LNCAP (cell line): Measurements from ENCODE around the gene KRT31.
"Not testable (repeated sequence)": the region's sequence is repeated elsewhere in the genome, so short reads cannot be mapped to it uniquely, and the experiment has no call there.

Experiments
- TF ChIP-seq, protein P1 (sequence below): fragments of 450-650 bp; IDR thresholded peaks from 2 replicates; pipeline ENCODE4 v1.5.1; 2017; ENCODE audit warnings: mild to moderate bottlenecking

Gene KRT31

DNA sequence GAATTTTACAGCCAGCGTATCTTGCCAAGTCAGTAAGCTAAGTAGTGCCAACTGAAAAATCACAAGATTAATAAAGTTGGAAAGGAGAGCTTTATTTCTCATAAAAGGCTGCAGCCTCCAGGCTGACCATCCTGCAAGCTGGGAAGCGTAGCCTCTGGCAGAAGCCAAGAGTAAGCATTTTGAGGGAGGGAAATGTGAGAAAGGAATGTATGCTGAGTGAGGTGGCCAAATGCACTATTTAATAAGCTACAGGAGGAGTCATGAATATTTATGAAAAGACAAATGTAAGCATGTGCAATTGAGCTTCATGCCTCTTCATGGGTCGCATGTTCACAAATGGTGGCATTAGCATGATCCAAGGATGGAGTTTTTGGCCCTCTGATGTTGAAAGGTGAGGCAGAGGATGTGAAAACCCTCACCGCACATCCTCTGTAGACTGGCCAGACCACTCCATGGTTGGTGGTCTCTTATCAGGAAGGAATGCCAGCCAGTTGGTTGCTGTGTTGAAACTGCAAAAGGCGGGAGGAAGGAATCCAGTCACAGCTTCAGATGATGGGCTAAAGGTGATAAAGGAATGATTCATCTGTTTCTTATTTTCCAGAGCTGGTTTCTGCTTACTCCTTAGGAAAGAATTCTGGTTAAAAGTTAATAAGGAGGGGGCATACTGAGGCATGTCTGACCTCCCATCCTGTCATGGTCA, 37.0 kb downstream of the KRT31 start:
- TF ChIP-seq, protein P1, sequence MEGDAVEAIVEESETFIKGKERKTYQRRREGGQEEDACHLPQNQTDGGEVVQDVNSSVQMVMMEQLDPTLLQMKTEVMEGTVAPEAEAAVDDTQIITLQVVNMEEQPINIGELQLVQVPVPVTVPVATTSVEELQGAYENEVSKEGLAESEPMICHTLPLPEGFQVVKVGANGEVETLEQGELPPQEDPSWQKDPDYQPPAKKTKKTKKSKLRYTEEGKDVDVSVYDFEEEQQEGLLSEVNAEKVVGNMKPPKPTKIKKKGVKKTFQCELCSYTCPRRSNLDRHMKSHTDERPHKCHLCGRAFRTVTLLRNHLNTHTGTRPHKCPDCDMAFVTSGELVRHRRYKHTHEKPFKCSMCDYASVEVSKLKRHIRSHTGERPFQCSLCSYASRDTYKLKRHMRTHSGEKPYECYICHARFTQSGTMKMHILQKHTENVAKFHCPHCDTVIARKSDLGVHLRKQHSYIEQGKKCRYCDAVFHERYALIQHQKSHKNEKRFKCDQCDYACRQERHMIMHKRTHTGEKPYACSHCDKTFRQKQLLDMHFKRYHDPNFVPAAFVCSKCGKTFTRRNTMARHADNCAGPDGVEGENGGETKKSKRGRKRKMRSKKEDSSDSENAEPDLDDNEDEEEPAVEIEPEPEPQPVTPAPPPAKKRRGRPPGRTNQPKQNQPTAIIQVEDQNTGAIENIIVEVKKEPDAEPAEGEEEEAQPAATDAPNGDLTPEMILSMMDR = no peak

DNA sequence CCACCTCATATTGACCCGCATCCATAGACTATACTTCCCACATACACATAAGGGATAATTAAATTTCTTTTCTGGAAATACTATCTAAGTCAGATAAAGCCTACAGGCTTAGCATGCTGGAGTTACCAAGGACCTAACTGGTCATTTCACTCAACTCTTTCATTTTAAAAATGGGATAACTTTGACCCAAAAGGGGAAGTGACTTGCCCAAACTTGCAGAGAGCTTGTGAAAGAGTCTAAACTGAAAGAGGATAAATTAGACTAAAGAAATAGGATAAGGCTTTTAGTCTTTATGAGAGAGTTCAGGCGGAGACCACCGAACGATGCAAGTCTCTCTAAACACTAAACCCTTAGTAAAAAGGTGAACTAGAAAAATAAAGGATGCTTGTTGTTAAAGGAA, 42.9 kb downstream of the KRT31 start:
- TF ChIP-seq, protein P1 = no peak

DNA sequence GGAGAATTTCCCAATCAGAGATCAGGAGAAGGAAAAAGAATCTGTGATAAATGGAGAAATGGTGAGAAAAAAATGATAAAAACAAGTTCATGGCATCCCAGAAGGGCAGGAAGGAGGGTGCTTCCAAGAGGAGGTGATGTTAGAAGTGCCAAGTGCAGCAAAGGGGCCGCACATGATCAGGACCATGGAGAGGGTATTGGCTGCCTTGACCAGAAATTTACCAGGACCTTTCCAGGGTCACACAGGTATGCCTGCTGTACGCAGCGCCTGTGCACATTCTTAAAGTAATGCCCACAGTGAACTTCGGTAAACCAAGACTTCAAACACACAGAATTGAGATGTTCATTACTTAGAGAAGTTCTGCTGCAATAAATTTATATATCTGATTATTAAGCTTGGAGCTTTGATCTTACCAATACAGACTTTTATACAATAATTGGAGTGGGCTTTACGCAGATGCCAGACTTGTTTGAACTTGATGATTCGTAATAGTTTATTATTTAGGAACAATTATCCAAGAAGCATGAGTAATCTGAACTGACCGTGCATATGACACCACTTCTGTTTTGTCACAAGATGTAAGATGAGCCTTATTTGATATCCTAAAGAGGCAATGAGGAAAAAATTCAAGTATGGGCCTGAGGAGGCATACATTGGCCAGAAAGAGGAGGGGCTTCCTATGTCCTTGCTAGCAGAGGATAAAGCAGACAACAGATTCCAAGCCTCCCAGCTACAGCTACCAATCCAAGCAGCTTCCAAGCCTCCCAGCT, 44.6 kb downstream of the KRT31 start:
- TF ChIP-seq, protein P1 = no peak

DNA sequence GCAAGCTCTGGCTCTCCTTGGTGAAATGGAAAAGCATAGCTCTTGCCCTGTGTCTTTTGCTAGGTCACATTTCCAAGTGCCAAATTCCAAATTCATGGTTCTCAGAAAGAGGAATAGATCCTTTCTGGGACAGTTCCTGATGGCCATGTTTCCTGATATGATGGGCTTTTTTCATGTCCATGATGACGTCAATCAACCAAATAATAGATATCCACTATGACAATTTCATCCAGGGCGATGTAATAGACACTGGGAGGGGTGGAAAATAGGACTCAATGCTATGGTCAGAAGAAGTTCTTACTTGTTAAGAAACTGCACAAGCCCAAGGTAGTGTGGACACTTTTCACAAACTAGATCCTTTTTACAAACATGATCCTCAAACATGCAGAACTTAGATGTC, 46.2 kb downstream of the KRT31 start:
- TF ChIP-seq, protein P1 = no peak

DNA sequence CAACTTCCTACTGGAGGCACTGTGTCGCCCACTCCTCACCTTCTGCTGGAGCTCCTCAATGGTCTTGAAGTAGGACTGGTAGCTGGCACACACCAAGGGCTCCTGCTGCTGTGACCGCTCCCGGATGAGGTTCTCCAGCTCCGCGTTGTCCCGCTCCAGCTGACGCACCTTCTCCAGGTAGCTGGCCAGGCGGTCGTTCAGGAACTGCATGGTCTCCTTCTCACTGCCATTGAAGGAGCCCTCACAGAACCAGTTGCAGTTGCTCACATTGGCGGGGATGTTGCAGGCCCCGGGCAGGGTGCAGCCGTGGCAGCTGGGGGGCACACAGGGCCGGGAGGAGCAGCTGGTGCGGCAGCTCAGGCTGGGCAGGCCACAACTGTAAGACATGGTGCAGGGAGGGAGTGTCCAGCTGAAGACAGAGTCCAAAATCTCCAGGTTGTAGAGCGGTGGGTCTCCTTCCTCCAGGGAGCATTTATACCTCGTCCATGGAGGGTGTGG, 47.0 kb downstream of the KRT31 start, which contains the start of gene KRT33A:
KRT33A (minus strand) TSS at position 448 of the 498 bp plus-strand sequence; CDS start at position 387, 61 bp downstream.
- TF ChIP-seq, protein P1 = not testable (repeated sequence)

DNA sequence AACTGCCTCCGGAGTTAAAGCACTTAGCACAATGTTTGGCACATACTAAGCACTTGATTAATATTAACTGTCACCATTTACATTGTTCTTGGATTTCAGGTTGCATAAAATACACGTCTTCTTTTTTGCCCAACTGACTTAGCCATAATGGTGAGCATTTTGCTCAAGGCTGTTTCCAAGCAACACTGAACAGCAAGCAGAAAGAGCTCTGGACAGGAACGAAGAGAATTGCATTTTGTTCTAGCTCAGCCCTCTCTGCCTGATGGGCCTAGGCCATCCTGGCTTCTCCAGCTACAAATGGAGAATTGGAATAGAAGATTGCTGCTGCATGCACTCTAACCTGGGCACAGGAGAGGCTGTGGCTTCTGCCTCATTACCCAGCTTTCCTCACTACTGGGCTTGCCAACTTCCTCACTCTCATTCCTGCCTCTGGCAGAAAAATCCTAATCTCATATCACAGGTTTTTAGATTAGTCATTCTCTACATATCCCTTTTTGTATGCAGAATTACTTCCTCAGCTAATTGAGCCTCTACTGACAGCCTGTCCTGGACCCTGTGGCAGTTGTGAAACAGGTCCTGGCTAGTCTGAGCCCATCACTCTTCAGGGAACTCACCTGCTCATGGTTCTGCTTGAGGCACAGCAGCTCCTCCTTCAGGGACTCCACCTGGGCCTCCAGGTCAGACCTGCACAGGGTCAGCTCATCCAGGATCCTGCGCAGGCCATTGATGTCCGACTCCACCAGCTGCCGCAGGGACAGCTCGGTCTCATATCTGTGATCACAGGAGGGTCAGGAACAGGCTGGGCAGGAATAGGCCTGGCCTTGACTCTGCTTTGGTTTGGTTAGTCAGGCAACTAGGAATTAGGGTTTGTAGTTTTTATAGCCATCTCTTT, 49.3 kb downstream of the KRT31 start:
- TF ChIP-seq, protein P1 = no peak

DNA sequence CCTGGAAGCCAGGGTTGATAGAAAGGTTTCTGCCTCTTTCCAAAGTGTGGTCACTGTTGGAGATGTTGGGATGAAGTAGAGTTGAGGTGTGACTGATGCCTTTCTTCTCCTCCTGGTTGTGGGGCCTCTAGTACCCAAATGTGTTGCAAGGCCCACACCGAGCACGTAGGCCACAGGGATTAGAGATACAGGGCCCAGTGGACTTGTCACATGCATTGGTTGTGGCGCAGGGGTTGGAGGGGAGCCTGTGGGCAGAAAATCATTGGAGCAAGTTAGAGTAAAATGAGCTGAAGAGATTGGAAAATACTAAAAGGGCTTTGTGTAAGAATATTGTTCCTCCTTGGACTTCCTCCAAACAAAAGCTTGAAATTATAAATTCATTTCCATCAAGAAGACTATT, 51.4 kb downstream of the KRT31 start:
- TF ChIP-seq, protein P1 = no peak
